HUES48 (cell line): ENCODE measurements around the gene ITSN1.

Experiments used
- H3K27ac ChIP-seq: one replicate; pipeline ENCODE4 v1.7.0; 2013; ENCODE audit warnings: low read depth, low read length, inconsistent platforms
- H3K27me3 ChIP-seq: 2 replicates; pipeline ENCODE4 v1.6.1; 2013; ENCODE audit warnings: mild to moderate bottlenecking, low read length; ENCODE audit not compliant: control insufficient read depth, insufficient read depth
- H3K36me3 ChIP-seq: 2 replicates; pipeline ENCODE4 v1.6.1; 2013; ENCODE audit warnings: low read length; ENCODE audit not compliant: control insufficient read depth, insufficient read depth
- H3K4me1 ChIP-seq: 2 replicates; pipeline ENCODE4 v1.6.1; 2013; ENCODE audit warnings: mild to moderate bottlenecking, low read length; ENCODE audit not compliant: control insufficient read depth, insufficient read depth
- H3K4me3 ChIP-seq: 2 replicates; pipeline ENCODE4 v1.5.1; 2013; ENCODE audit warnings: mild to moderate bottlenecking, low read depth, low read length
- H3K9ac ChIP-seq: 2 replicates; pipeline ENCODE4 v1.6.1; 2013; ENCODE audit warnings: mild to moderate bottlenecking, low read depth, low read length, moderate library complexity
- H3K9me3 ChIP-seq: 2 replicates; pipeline ENCODE4 v1.6.1; 2013; ENCODE audit warnings: low read length; ENCODE audit not compliant: control insufficient read depth, insufficient read depth

Gene ITSN1

DNA sequence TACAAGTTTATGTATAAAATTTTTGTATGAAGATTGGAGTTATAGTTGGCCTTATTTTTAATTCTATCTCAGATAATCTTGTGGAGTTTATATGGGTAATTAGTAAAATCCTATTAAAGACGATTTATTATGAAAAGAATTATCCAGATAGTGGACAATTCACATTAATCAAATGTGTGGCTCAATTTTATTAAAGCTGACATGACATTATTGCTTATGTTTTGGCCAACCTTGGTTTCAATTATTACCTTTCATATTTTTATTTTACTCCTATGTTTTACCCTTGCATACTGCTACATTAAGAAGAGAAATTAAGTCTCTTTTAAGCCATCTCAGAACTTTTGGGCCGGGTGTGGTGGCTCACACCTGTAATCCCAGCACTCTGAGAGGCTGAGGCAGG is 110.0 kb downstream of the ITSN1 start:
- H3K9me3 ChIP-seq, result no peaks in the 10 kb centered on the region
- no peak overlapping the region for H3K27ac ChIP-seq
- H3K27me3 ChIP-seq, result no peaks in the 10 kb centered on the region
- peaks cover 54% of the 10 kb centered on the region for H3K36me3 ChIP-seq
- H3K4me3 ChIP-seq, result no peak overlapping the region
- H3K4me1 ChIP-seq, result no peaks in the 10 kb centered on the region
- H3K9ac ChIP-seq, result no peak overlapping the region

DNA sequence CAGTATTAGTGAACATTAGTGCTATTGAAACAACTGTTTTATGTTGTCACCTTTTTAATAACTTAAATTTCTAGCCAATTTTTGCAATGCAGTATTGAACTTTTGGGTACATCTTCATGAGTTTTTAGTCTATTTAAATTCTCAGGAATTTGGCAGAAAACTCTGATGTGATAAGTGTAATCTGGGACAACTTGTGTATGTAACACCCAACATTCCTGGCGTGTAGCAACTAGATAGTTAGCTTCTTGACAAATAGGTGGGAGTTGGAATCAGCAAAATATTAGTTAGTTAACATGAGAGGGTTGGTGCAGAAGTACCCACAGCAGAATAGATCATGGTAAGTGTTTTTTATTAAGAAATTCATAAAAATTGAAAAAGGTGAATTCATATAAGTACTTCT is 111.6 kb downstream of the ITSN1 start:
- H3K4me1 ChIP-seq, result no peaks in the 10 kb centered on the region
- H3K4me3 ChIP-seq, result no peak overlapping the region
- H3K9ac ChIP-seq, result no peak overlapping the region
- H3K9me3 ChIP-seq, result no peaks in the 10 kb centered on the region
- no peak overlapping the region for H3K27ac ChIP-seq
- no peaks in the 10 kb centered on the region for H3K27me3 ChIP-seq
- H3K36me3 ChIP-seq, result peaks cover 66% of the 10 kb centered on the region

DNA sequence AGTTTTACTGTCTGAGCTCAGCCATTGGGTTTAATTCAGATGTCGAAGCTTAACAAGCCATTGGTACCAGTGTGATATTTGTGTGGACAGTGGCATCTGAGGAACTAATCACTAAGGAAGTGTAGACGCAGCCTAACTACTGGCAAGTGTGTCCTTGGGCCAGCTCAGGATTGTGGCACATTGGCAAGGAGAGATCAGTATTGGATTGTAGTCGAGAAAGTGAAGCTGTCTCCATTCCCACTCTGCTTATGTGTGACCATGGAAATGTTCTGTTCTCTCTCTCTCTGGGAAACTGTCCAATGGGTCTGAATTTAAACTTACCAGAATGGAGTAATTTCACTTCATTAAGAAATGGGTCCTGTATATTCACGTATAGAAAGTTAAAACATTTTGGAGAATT is 112.2 kb downstream of the ITSN1 start:
- Histone ChIP-seq H3K9me3 (no peaks in the 10 kb centered on the region), H3K36me3 (peaks cover 72% of the 10 kb centered on the region)

DNA sequence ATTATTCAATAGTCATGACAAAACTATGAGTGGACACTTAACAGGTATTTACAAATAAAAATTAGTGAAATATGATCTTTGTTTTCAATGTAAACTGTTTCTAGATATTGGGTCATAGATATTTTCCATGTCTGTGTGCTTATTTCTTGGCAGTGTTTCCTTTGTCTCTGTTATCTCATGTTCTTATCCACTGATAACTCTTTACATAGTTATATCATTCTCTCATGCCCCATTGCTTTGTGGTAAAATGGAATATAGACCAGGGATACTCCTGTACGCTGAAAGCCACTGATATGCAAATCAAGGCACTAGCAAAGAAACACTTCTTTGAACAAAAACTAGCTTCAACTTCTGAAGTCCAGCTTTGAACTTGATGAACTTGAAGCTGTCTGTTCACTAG is 113.1 kb downstream of the ITSN1 start:
- Histone ChIP-seq H3K27ac (no peak overlapping the region), H3K36me3 (peaks cover 66% of the 10 kb centered on the region), H3K4me1 (peaks cover under 1% of the 10 kb centered on the region), H3K27me3 (no peaks in the 10 kb centered on the region), H3K9me3 (no peaks in the 10 kb centered on the region), H3K9ac (no peak overlapping the region), H3K4me3 (no peak overlapping the region)

More for the DNA sequence above, 112.2 kb downstream of the ITSN1 start:
- H3K27me3 ChIP-seq, result no peaks in the 10 kb centered on the region
- H3K4me3 ChIP-seq, result no peak overlapping the region
- no peaks in the 10 kb centered on the region for H3K4me1 ChIP-seq
- H3K9ac ChIP-seq, result no peak overlapping the region
- no peak overlapping the region for H3K27ac ChIP-seq

DNA sequence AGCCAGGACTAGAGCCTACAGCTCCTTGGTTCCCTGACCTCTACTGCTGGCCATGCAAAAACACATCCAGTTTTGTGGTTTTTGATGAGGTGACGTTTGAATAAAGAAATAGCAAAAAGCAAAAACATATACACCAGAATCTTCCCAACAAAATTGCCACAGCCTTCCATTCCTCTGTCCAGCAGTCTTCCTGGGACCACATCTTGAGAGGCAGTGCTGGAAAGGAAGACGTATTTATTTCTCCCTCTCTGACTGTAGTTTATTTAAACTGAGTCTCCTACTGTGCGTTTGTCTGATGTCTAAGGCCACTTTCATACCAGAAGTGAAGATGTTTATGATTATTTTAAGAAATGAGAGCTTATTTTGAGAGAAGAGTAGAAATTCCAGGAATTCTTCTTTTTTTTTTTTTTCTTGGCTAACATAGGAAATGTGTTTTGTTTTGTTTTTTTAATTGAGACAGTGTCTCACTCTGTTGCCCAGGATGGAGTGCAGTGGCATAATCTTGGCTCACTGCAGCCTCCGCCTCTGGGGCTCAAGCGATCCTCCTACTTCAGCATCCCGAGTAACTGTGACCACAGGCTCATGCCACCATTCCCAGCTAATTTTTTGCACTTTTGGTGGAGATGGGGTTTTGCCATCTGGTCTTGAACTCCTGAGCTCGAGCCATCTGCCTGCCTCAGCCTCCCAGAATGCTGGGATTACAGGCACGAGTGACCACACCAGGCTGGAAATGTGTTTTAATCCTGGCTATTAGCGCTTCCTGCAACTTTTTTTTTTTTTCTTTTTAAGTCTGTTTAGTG is 118.5 kb downstream of the ITSN1 start:
- Histone ChIP-seq H3K27ac (peak overlapping the region; percentile 58), H3K36me3 (peaks cover 50% of the 10 kb centered on the region), H3K9ac (no peak overlapping the region), H3K9me3 (no peaks in the 10 kb centered on the region), H3K4me1 (peaks cover 16% of the 10 kb centered on the region), H3K27me3 (no peaks in the 10 kb centered on the region), H3K4me3 (no peak overlapping the region)

DNA sequence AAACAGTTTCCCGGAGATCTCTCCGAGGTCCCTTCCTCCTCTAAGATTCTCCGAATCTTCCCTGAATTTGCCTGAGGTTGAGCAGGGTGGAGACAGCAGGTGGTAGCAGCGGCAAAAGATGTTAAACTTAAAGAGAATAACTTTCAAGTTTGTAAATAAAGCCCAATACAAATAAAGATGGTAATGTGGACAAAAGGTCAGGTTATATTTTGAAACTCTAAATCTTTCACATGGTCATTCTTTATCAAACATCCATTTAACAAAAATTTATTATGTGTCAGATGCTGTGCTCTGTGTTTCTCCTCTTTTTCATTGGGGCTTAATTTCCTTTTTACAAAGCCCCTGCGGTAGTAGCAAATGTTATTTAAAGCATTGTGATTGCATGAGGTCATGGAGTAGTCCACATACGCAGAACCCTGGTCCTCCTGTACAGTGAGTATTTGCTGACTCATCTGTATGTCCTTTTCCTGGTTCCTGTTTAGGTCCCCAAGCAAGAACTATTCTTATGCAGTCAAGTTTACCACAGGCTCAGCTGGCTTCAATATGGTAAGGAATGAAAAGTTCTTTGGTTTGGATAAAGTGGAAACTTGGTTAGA is 119.2 kb downstream of the ITSN1 start:
- Histone ChIP-seq H3K4me3 (no peak overlapping the region), H3K9ac (no peak overlapping the region), H3K36me3 (peaks cover 54% of the 10 kb centered on the region)

DNA sequence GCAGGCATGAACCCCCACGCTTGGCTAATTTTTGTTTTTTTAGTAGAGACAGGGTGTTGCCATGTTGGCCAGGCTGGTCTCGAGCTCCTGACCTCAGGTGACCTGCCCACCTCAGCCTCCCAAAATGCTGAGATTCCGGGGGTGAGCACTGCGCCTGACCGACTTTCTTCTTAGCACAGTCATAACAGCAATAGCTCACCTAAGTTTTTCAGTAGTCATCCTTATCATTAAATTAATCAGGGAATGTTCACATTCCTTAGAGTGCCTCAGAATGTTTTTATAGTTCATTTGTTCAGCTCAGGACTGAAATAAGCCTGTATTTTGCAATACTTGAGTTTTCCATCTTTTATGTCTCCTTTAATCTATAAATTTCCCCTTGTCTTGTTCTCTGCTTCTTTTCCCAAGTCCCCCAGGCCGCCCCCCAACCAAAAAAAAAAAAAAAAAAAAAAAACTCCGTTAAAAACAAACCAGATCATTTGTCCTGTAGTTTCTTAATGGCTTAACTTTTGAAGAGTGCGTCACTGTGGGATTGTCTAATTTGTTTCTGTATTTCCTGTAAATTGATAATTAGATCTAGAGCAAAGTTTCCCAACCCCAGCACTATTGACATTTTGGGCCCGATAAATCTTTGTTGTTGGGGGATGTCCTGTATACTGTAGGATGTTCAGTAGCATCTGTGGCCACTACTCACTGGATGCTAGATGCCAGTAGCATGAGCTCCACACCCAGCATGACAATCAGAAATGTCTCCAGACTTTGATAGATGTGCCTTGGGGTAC is 120.7 kb downstream of the ITSN1 start:
- peaks cover 16% of the 10 kb centered on the region for H3K4me1 ChIP-seq
- H3K36me3 ChIP-seq, result peaks cover 61% of the 10 kb centered on the region
- no peak overlapping the region for H3K9ac ChIP-seq
- H3K27me3 ChIP-seq, result no peaks in the 10 kb centered on the region
- H3K27ac ChIP-seq, result no peak overlapping the region
- no peak overlapping the region for H3K4me3 ChIP-seq
- no peaks in the 10 kb centered on the region for H3K9me3 ChIP-seq

More for the DNA sequence above, 119.2 kb downstream of the ITSN1 start:
- peak overlapping the region; percentile 58 for H3K27ac ChIP-seq
- no peaks in the 10 kb centered on the region for H3K27me3 ChIP-seq
- H3K4me1 ChIP-seq, result peaks cover 16% of the 10 kb centered on the region
- H3K9me3 ChIP-seq, result no peaks in the 10 kb centered on the region

DNA sequence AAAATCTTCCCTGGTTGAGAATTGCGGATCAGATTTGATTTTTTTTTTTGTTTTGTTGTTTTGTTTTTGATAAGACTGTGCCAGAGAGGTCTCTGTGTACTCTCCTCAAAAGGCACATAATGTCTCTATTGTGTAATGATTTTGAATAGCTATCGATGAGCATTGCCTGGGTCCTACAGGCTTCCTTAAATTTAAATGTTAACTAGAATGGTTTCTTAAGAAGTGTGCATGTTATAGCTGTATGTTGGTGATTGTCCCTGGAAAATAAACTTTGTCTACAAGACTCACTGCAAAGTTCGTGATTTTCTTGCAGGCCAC is 121.2 kb downstream of the ITSN1 start:
- H3K9ac ChIP-seq, result no peak overlapping the region
- no peak overlapping the region for H3K4me3 ChIP-seq

DNA sequence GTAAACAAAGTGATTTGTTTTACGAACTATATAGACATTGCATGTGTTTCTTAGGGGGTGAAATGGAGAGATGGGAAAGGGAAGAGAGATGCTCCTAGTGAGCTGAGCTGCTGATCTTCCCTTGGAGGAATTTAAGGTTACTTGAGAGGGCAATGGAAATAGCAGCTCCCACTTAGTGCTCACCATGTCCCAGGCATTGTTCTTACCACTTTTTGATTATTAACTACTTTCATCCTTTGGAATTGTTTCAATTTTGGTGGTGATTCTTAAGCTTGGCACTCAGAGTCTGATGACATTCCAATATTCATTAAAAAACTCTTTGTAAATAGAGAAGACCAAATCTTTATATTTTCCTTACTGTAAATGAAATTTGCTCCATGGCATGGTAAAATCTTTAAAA is 124.9 kb downstream of the ITSN1 start:
- Histone ChIP-seq H3K27me3 (no peaks in the 10 kb centered on the region), H3K4me3 (no peak overlapping the region), H3K36me3 (peaks cover 80% of the 10 kb centered on the region), H3K27ac (no peak overlapping the region), H3K9ac (no peak overlapping the region), H3K9me3 (no peaks in the 10 kb centered on the region), H3K4me1 (no peaks in the 10 kb centered on the region)

More for the DNA sequence above, 121.2 kb downstream of the ITSN1 start:
- peaks cover 16% of the 10 kb centered on the region for H3K4me1 ChIP-seq
- peaks cover 61% of the 10 kb centered on the region for H3K36me3 ChIP-seq
- H3K27ac ChIP-seq, result no peak overlapping the region
- no peaks in the 10 kb centered on the region for H3K9me3 ChIP-seq
- H3K27me3 ChIP-seq, result no peaks in the 10 kb centered on the region

DNA sequence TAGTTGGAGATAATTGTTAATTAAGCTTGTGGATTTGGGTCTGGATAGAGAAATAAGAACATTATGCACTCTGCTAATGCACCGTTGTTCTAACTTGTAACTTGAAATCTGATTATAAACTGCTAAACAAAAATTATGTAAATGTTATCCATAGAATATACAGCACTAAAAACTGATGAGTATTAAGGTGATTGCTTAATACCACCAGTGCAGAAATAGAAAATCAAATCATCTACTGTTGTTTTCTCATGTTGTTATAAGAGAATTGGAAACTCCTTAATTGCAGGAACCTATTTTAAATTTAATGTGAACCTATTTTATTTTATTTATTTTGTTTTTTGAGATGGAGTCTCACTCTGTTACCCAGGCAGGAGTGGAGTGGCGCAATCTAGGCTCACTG is 125.7 kb downstream of the ITSN1 start:
- H3K27me3 ChIP-seq, result no peaks in the 10 kb centered on the region
- H3K36me3 ChIP-seq, result peaks cover 81% of the 10 kb centered on the region
- H3K9me3 ChIP-seq, result no peaks in the 10 kb centered on the region
- no peak overlapping the region for H3K27ac ChIP-seq
- no peak overlapping the region for H3K9ac ChIP-seq
- H3K4me3 ChIP-seq, result no peak overlapping the region
- no peaks in the 10 kb centered on the region for H3K4me1 ChIP-seq

DNA sequence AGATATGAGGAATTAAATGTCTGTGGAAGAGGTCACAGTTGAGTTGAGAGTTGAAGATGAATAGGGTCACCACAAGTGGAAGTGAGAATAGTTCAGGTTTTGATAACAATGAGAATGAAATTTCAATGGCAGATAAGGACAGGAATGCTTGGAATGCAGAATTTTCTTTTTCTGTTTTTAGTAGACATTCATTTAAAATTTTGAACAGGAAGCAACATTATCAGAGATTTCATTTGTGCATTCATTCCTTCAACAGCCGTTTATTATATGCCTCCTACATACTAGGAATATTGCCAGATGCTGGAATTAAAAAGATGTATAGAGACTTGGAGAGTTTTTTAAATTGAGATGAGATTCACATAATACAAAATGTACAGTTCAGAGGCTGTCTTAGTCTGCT is 126.8 kb downstream of the ITSN1 start:
- peaks cover 83% of the 10 kb centered on the region for H3K36me3 ChIP-seq

More for the DNA sequence above, 126.8 kb downstream of the ITSN1 start:
- H3K4me3 ChIP-seq, result no peak overlapping the region
- no peaks in the 10 kb centered on the region for H3K9me3 ChIP-seq
- no peak overlapping the region for H3K27ac ChIP-seq
- H3K27me3 ChIP-seq, result no peaks in the 10 kb centered on the region
- H3K4me1 ChIP-seq, result no peaks in the 10 kb centered on the region
- H3K9ac ChIP-seq, result no peak overlapping the region
